DOHH2 (cell line): ENCODE data around the gene ABCC8.

Source experiments
- EZH2phosphoT487 ChIP-seq: fragments of 200-600 bp; sonication (generic); IDR thresholded peaks from 2 replicates; pipeline ENCODE4 v1.6.1; 2017; ENCODE audit warnings: borderline replicate concordance, mild to moderate bottlenecking, antibody characterized with exemption, low read length, moderate library complexity, mixed read lengths
- TF ChIP-seq, protein P1 (sequence below): fragments of 200-600 bp; sonication (generic); IDR thresholded peaks from one replicate; pipeline ENCODE4 v1.5.1; 2014; ENCODE audit warnings: antibody characterized with exemption, mild to moderate bottlenecking, low read depth, low read length; ENCODE audit not compliant: poor library complexity, severe bottlenecking

DNA sequence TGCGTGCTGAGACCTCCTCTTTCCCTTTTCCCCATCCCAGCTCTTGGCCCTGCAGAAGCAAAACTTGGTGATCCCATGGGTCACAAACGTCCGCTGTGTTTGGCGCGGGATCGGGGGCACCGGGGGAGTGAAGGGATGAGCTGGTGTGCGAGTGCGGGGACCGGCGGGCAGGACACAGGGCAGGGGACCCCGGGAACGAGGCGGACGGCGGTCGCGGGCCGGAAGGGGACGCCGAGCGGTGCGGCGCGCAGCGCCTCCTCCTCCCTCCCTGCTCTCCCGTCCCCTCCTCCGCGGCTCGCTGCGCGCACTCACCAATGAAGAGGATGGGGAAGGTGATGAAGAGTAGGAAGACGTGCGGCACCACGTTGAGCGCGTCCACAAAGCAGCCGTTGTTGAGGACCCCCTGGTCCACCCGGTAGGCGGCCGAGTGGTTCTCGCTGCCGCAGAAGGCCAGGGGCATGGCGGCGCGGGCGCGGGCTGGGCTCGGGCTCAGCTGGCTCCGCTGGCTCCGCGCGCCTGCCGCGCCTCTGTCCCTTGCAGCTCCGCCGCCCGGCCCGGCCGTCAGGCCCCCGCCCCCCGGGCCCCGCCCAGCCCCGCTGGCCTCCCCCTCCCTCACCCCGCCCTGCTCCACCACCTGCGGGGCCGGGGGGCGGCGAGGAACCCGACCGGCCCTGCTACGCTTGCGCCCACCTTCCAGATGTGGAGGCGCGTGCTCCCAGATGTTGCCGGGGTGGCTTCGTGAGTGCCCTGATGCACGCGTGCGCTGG is at the start of gene ABCC8:
- TF ChIP-seq, protein P1, sequence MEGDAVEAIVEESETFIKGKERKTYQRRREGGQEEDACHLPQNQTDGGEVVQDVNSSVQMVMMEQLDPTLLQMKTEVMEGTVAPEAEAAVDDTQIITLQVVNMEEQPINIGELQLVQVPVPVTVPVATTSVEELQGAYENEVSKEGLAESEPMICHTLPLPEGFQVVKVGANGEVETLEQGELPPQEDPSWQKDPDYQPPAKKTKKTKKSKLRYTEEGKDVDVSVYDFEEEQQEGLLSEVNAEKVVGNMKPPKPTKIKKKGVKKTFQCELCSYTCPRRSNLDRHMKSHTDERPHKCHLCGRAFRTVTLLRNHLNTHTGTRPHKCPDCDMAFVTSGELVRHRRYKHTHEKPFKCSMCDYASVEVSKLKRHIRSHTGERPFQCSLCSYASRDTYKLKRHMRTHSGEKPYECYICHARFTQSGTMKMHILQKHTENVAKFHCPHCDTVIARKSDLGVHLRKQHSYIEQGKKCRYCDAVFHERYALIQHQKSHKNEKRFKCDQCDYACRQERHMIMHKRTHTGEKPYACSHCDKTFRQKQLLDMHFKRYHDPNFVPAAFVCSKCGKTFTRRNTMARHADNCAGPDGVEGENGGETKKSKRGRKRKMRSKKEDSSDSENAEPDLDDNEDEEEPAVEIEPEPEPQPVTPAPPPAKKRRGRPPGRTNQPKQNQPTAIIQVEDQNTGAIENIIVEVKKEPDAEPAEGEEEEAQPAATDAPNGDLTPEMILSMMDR: no peak
- no peak for TF ChIP-seq EZH2phosphoT487
